GM23248 (cell line): Measurements from ENCODE around the gene GALNT2.

ENCODE experiments used
- EZH2 ChIP-seq: fragments of 200-600 bp; sonication (generic); IDR thresholded peaks from 2 replicates; pipeline ENCODE4 v1.6.1; 2018; ENCODE audit warnings: antibody characterized with exemption, mild to moderate bottlenecking; ENCODE audit not compliant: insufficient read depth, poor library complexity, severe bottlenecking
- EZH2phosphoT487 ChIP-seq: fragments of 200-600 bp; sonication (generic); IDR thresholded peaks from 2 replicates; pipeline ENCODE4 v1.6.1; 2018; ENCODE audit warnings: antibody characterized with exemption, moderate library complexity, mild to moderate bottlenecking, low read depth; ENCODE audit not compliant: insufficient read depth

DNA sequence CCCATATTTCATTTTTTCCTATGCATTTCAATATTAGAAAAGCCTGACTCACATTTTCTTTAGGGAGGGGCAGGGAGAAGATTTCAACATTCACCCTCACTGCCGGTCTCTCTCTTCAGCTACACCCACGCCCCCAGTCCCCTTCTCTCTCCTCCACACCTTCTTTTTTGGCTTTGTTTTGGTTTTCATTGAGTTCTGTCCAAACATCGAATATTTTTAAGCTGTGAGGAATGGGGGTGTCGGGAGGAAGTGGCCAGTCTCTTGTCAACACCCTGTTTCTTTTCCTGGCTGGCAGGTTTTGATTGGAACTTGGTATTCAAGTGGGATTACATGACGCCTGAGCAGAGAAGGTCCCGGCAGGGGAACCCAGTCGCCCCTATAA, 181.8 kb downstream of the GALNT2 start:
- TF ChIP-seq EZH2 (no peak), EZH2phosphoT487 (no peak)
